Sciatic nerve (tissue), 2 donors: ENCODE data around the gene CLEC18A. TPM values are rescaled to one million over a fixed set of nuclear protein-coding genes. Genes with fewer than 3 reads are reported as not detected.
A peak's percentile ranks its signal among the peaks of the same experiment; 100 is the strongest.
"Not testable (repeated sequence)": the region's sequence is repeated elsewhere in the genome, so short reads cannot be mapped to it uniquely, and the experiment has no call there.

Experiments
- ATAC-seq: fragments of 200-7000 bp; cut with Tn5 transposase; one replicate; pipeline ENCODE4 v1.9.1; 2020; ENCODE audit warnings: mild to moderate bottlenecking, moderate library complexity
- DNase-seq: peaks from one replicate; pipeline ENCODE4 v3.0.0-alpha.2; 2020; ENCODE audit warnings: low spot score
- intact Hi-C: fragments of 100-400 bp; cut with DNase I; formaldehyde crosslinking; loops from one replicate; pipeline ENCODE4 v1.14.2; 2022
- total RNA-seq: library from RNA; stranded (reverse); fragmentation: NEBNext Ultra II Directional; extraction: Animal tissue kit (Norgen Biotek cat#: 25700); gene quantifications from one replicate; pipeline ENCODE4 v1.2.1, GENCODE V29; 2021
- donor health status: DM: no; HTN: no; CAD: no.
- donor health status: DM: no; HTN: no; CAD: no.

CLEC18A gene
- total RNA-seq, 1 donor from 2014 or later, result 1.2 TPM

GRCh38 chr16:69942099-69942491 lies 9.0 kb upstream of the CLEC18A start:
- peak; percentile 2 for ATAC-seq
- intact Hi-C loops, result no loop called here
- peak; percentile 53 for DNase-seq

GRCh38 chr16:69942627-69943170 lies 8.4 kb upstream of the CLEC18A start:
- intact Hi-C loops, result no loop called here
- ATAC-seq (no peak), DNase-seq (peak; percentile 34)

GRCh38 chr16:69943241-69944036 lies 7.7 kb upstream of the CLEC18A start:
- DNase-seq, intact Hi-C loops: not testable (repeated sequence)
- ATAC-seq, result peak; percentile 35

- ATAC-seq, intact Hi-C loops, DNase-seq: not testable (repeated sequence)
Measured at GRCh38 chr16:69950411-69950810, 723 bp upstream of the CLEC18A start.

GRCh38 chr16:69951672-69952031 lies 518 bp downstream of the CLEC18A start:
- ATAC-seq, intact Hi-C loops: not testable (repeated sequence)

GRCh38 chr16:69952116-69952515 lies 982 bp downstream of the CLEC18A start:
- intact Hi-C loops, DNase-seq, ATAC-seq: not testable (repeated sequence)

More at GRCh38 chr16:69951672-69952031, 518 bp downstream of the CLEC18A start:
- not testable (repeated sequence) for DNase-seq

- ATAC-seq, DNase-seq, intact Hi-C loops: not testable (repeated sequence)
Measured at GRCh38 chr16:69952572-69953355, 1.6 kb downstream of the CLEC18A start.

- ATAC-seq, DNase-seq, intact Hi-C loops: not testable (repeated sequence)
Measured at GRCh38 chr16:69954241-69954640, 3.1 kb downstream of the CLEC18A start.

GRCh38 chr16:69963312-69963711 lies 12.2 kb downstream of the CLEC18A start:
- DNase-seq, intact Hi-C loops, ATAC-seq: not testable (repeated sequence)

GRCh38 chr16:69964960-69965660 lies 14.0 kb downstream of the CLEC18A start:
- DNase-seq, result peak; percentile 85
- ATAC-seq, result peak; percentile 87
- intact Hi-C loops, result not testable (repeated sequence)

- ATAC-seq, result peak; percentile 68
- intact Hi-C loops, DNase-seq: not testable (repeated sequence)
Measured at GRCh38 chr16:69965661-69966054, 14.5 kb downstream of the CLEC18A start.

- intact Hi-C loops, DNase-seq: not testable (repeated sequence)
Measured at GRCh38 chr16:69967688-69968087, 16.6 kb downstream of the CLEC18A start.

GRCh38 chr16:69968125-69968524 lies 17.0 kb downstream of the CLEC18A start:
- DNase-seq, ATAC-seq, intact Hi-C loops: not testable (repeated sequence)

More at GRCh38 chr16:69967688-69968087, 16.6 kb downstream of the CLEC18A start:
- not testable (repeated sequence) for ATAC-seq

- intact Hi-C loops, ATAC-seq, DNase-seq: not testable (repeated sequence)
Measured at GRCh38 chr16:69969657-69970056, 18.5 kb downstream of the CLEC18A start.

- DNase-seq, ATAC-seq, intact Hi-C loops: not testable (repeated sequence)
Measured at GRCh38 chr16:69972120-69972519, 21.0 kb downstream of the CLEC18A start.

- DNase-seq, intact Hi-C loops, ATAC-seq: not testable (repeated sequence)
Measured at GRCh38 chr16:69972935-69973334, 21.8 kb downstream of the CLEC18A start.

- intact Hi-C loops, DNase-seq, ATAC-seq: not testable (repeated sequence)
Measured at GRCh38 chr16:69985196-69985595, 34.1 kb downstream of the CLEC18A start.

GRCh38 chr16:69997956-69998355 lies 46.8 kb downstream of the CLEC18A start:
- ATAC-seq, DNase-seq, intact Hi-C loops: not testable (repeated sequence)
